ENCODE results near the gene TMEM8B. TPM values are rescaled to one million over a fixed set of nuclear protein-coding genes. Genes with fewer than 3 reads are reported as not detected.
"Not testable (repeated sequence)": the region's sequence is repeated elsewhere in the genome, so short reads cannot be mapped to it uniquely, and the experiment has no call there.

Gene TMEM8B
- total and polyA plus RNA-seq, 10 of the 15 experiments (the other 5 are each of a cell fraction or from before 2014, with no cell fraction given), result 0.19 to 7.6 (median 2.5) TPM

GRCh38 chr9:35911690-35912089 lies 82.7 kb downstream of the TMEM8B start:
- no peaks in the 10 kb centered on the region for H4K20me1 ChIP-seq (ENCODE audit: control insufficient read depth, insufficient read depth)
- no peak overlapping the region for H2AFZ ChIP-seq (ENCODE audit: control insufficient read depth, low read depth, low read length)
- H3K27me3 ChIP-seq (replicated peaks in 1 of 2; ENCODE audit: control insufficient read depth in 2 of 2, insufficient read depth in 2 of 2, low read length in 1 of 2), result no peaks in the 10 kb centered on the region; a peak in 1 of 4 replicates
- no peak overlapping the region for H3K4me3 ChIP-seq
- in situ Hi-C loops (cut with MboI), result no loop called here
- ChIA-PET POLR2A (no interaction called here), RAD21 (ENCODE audit: unreplicated experiment) (interaction anchor here (1.4 kb wide), 1 partner anchor 10 kb away, joined by 3 read pairs; no protein-coding TSS in a partner anchor), SMC1A (ENCODE audit: uncharacterized antibody, unreplicated experiment) (no interaction called here), CTCF (interaction anchor here (0.6 to 1.5 kb wide), 4 partner anchors 9 to 1012 kb away, joined by 3 to 5 read pairs (median 4); no protein-coding TSS in a partner anchor)
- H3K4me2 ChIP-seq (ENCODE audit: control insufficient read depth, insufficient read depth), result no peak overlapping the region
- no peaks in the 10 kb centered on the region for H3K36me3 ChIP-seq (ENCODE audit: control insufficient read depth in 2 of 2, insufficient read depth in 2 of 2, low read length in 1 of 2)
- no peaks in the 10 kb centered on the region for H3K79me2 ChIP-seq (ENCODE audit: control insufficient read depth, insufficient read depth, low read length)
- H3K4me1 ChIP-seq (ENCODE audit: control insufficient read depth, insufficient read depth, low read length), result no peaks in the 10 kb centered on the region
- ATAC-seq, result no peak
- TF ChIP-seq BHLHE40 (IDR thresholded peaks at IDR 0.05; ENCODE audit: borderline replicate concordance in 1 of 2, low read depth in 2 of 2, low read length in 1 of 2) (no peak), SPI1 (IDR thresholded peaks at IDR 0.05; ENCODE audit: borderline replicate concordance, insufficient read depth, low read depth, low read length) (no peak), BCL11A (IDR thresholded peaks at IDR 0.05; ENCODE audit: low read depth, low read length) (no peak), YY1 (IDR thresholded peaks at IDR 0.05; ENCODE audit: low read depth, low read length) (no peak), MYC (IDR thresholded peaks at IDR 0.05; ENCODE audit: insufficient read depth, insufficient read length, insufficient replicate concordance, low read length, severe bottlenecking) (no peak), JUND (IDR thresholded peaks at IDR 0.05; ENCODE audit: low read depth, low read length) (no peak)
- 51% methylated on average over 9 of the region's 10 CpGs for WGBS (ENCODE audit: insufficient coverage, insufficient replicate concordance, low lambda C conversion rate, missing lambda C conversion rate)
- DNase-seq (ENCODE audit: low read depth, low spot score), result no peak
- H3K27ac ChIP-seq (ENCODE audit: control insufficient read depth, insufficient read depth), result no peak overlapping the region
- peaks cover 2% of the 10 kb centered on the region; the same call in 2 of the 3 replicates for H3K9me3 ChIP-seq (replicated peaks; ENCODE audit: control insufficient read depth, insufficient read depth, low read length)
- FAIRE-seq, result no peak
- intact Hi-C loops (cut with micrococcal nuclease; ENCODE audit: unreplicated experiment), result no loop called here
- BruUV-seq (replicated peaks), result no TSS peak
- H3K9ac ChIP-seq (ENCODE audit: control insufficient read depth, insufficient read depth, low read length), result no peak overlapping the region

- Histone ChIP-seq H3K4me1 (ENCODE audit: control insufficient read depth, insufficient read depth, low read length) (no peaks in the 10 kb centered on the region), H3K9me3 (replicated peaks; ENCODE audit: control insufficient read depth, insufficient read depth, low read length) (peaks cover 2% of the 10 kb centered on the region; the same call in 2 of the 3 replicates), H3K27me3 (replicated peaks in 1 of 2; ENCODE audit: control insufficient read depth in 2 of 2, insufficient read depth in 2 of 2, low read length in 1 of 2) (no peaks in the 10 kb centered on the region; a peak in 1 of 4 replicates), H3K9ac (ENCODE audit: control insufficient read depth, insufficient read depth, low read length) (no peak overlapping the region), H3K4me3 (no peak overlapping the region), H3K27ac (ENCODE audit: control insufficient read depth, insufficient read depth) (no peak overlapping the region), H3K36me3 (ENCODE audit: control insufficient read depth in 2 of 2, insufficient read depth in 2 of 2, low read length in 1 of 2) (no peaks in the 10 kb centered on the region), H2AFZ (ENCODE audit: control insufficient read depth, low read depth, low read length) (no peak overlapping the region), H3K4me2 (ENCODE audit: control insufficient read depth, insufficient read depth) (no peak overlapping the region), H4K20me1 (ENCODE audit: control insufficient read depth, insufficient read depth) (no peaks in the 10 kb centered on the region), H3K79me2 (ENCODE audit: control insufficient read depth, insufficient read depth, low read length) (no peaks in the 10 kb centered on the region)
- BruUV-seq (replicated peaks), result no TSS peak
- ChIA-PET RAD21 (ENCODE audit: unreplicated experiment) (no interaction called here), POLR2A (no interaction called here), SMC1A (ENCODE audit: uncharacterized antibody, unreplicated experiment) (no interaction called here), CTCF (interaction anchor here (1.5 kb wide), 1 partner anchor 10 kb away, joined by 4 read pairs; no protein-coding TSS in a partner anchor)
- FAIRE-seq, result no peak
- no peak for DNase-seq (ENCODE audit: low read depth, low spot score)
- 70% methylated on average over 10 of the region's 10 CpGs for WGBS (ENCODE audit: insufficient coverage, insufficient replicate concordance, low lambda C conversion rate, missing lambda C conversion rate)
- intact Hi-C loops (cut with micrococcal nuclease; ENCODE audit: unreplicated experiment), result no loop called here
- ATAC-seq, result no peak
- TF ChIP-seq HCFC1 (IDR thresholded peaks at IDR 0.05; ENCODE audit: low read length) (no peak), HDAC2 (IDR thresholded peaks at IDR 0.05) (no peak)
- in situ Hi-C loops (cut with MboI), result no loop called here
Measured at GRCh38 chr9:35912791-35913400, 83.9 kb downstream of the TMEM8B start.

- CTCF ChIA-PET, result not testable (repeated sequence)
Measured at GRCh38 chr9:35913429-35913828, 84.4 kb downstream of the TMEM8B start.

More at GRCh38 chr9:35913429-35913828, 84.4 kb downstream of the TMEM8B start:
- H2AFZ ChIP-seq (ENCODE audit: control insufficient read depth, low read depth, low read length); SMC1A ChIA-PET (ENCODE audit: uncharacterized antibody, unreplicated experiment); H3K4me1 ChIP-seq (ENCODE audit: control insufficient read depth, insufficient read depth, low read length); H3K36me3 ChIP-seq (ENCODE audit: control insufficient read depth in 2 of 2, insufficient read depth in 2 of 2, low read length in 1 of 2); H3K79me2 ChIP-seq (ENCODE audit: control insufficient read depth, insufficient read depth, low read length); ATAC-seq; in situ Hi-C loops (cut with MboI); H3K9me3 ChIP-seq (replicated peaks; ENCODE audit: control insufficient read depth, insufficient read depth, low read length); DNase-seq (ENCODE audit: low read depth, low spot score); H4K20me1 ChIP-seq (ENCODE audit: control insufficient read depth, insufficient read depth); intact Hi-C loops (cut with micrococcal nuclease; ENCODE audit: unreplicated experiment); BruUV-seq (replicated peaks); H3K27ac ChIP-seq (ENCODE audit: control insufficient read depth, insufficient read depth); H3K4me2 ChIP-seq (ENCODE audit: control insufficient read depth, insufficient read depth); H3K9ac ChIP-seq (ENCODE audit: control insufficient read depth, insufficient read depth, low read length); RAD21 ChIA-PET (ENCODE audit: unreplicated experiment); H3K27me3 ChIP-seq (replicated peaks in 1 of 2; ENCODE audit: control insufficient read depth in 2 of 2, insufficient read depth in 2 of 2, low read length in 1 of 2); POLR2A ChIA-PET; H3K4me3 ChIP-seq; FAIRE-seq: not testable (repeated sequence)

All from GM12878 (cell line).